Esophagus muscularis mucosa (tissue), 4 donors: Measurements from ENCODE around the gene RXFP1. TPM values are rescaled to one million over a fixed set of nuclear protein-coding genes. Genes with fewer than 3 reads are reported as not detected.

Source experiments
- DNase-seq: peaks from one replicate; pipeline ENCODE4 v3.0.0-alpha.2; 2017; ENCODE audit errors: extremely low spot score
- H3K27ac ChIP-seq, 4 donors: fragments of 200-600 bp; sonication (generic); replicated peaks in 1 of 4; 1 replicate in 3 of 4; 2 replicates in 1 of 4; pipeline ENCODE4 v1.5.1; 2016 to 2019; ENCODE audit warnings: mild to moderate bottlenecking in 1 of 4
- H3K27me3 ChIP-seq, 4 donors: fragments of 200-600 bp; sonication (generic); one replicate each; pipeline versions ENCODE4 v1.5.1 to v1.6.0; 2016 to 2019
- H3K36me3 ChIP-seq, 4 donors: fragments of 200-600 bp; sonication (generic); one replicate each; pipeline ENCODE4 v1.5.1; 2016 to 2019
- H3K4me1 ChIP-seq, 4 donors: fragments of 200-600 bp; sonication (generic); one replicate each; pipeline ENCODE4 v1.5.1; 2016 to 2019
- H3K4me3 ChIP-seq, 4 donors: fragments of 200-600 bp; sonication (generic); 1 replicate in 2 of 4; 2 replicates in 2 of 4; pipeline ENCODE4 v1.5.1; 2016 to 2019; ENCODE audit warnings: mild to moderate bottlenecking in 4 of 4, moderate library complexity in 1 of 4
- H3K9me3 ChIP-seq, 4 donors: fragments of 200-600 bp; sonication (generic); 1 replicate in 3 of 4; 2 replicates in 1 of 4; pipeline ENCODE4 v1.5.1; 2016 to 2019
- CTCF ChIP-seq, 3 experiments: fragments of 200-600 bp in 2 of 3; fragments of 450-650 bp in 1 of 3; sonication (generic) in 2 of 3; IDR thresholded peaks; one replicate each; pipeline ENCODE4 v1.5.1; 2017 to 2019; ENCODE audit warnings: antibody characterized with exemption in 3 of 3, mild to moderate bottlenecking in 2 of 3, moderate library complexity in 1 of 3
- EP300 ChIP-seq: sonication (generic); formaldehyde crosslinking; IDR thresholded peaks from one replicate; pipeline ENCODE4 v1.6.1; 2017; ENCODE audit warnings: antibody characterized with exemption
- POLR2A ChIP-seq: fragments of 450-650 bp; IDR thresholded peaks from one replicate; pipeline ENCODE4 v1.6.1; 2017; ENCODE audit warnings: antibody characterized with exemption, moderate library complexity, mild to moderate bottlenecking, low read depth
- POLR2AphosphoS5 ChIP-seq, 2 donors: sonication (generic); formaldehyde crosslinking; IDR thresholded peaks; one replicate each; pipeline ENCODE4 v1.6.1; 2017; ENCODE audit warnings: antibody characterized with exemption in 2 of 2
- WGBS: methylation state at CpG from one replicate; pipeline ENCODE4 v1.1.5; 2018; 5-methylcytosine and 5-hydroxymethylcytosine counted together
- intact Hi-C: fragments of 100-400 bp; cut with DNase I; formaldehyde crosslinking; loops from one replicate; pipeline ENCODE4 v1.15.1; 2023
- total RNA-seq, 4 donors: library from RNA; depleted of rRNA; stranded (reverse); fragments of >200 nt; gene quantifications; one replicate each; pipeline versions ENCODE4 v1.1.0 to v1.2.1, GENCODE V29; 2016

Gene RXFP1
- total RNA-seq, 4 donors from 2014 or later = not detected

GRCh38 chr4:158599765-158600498, 78.2 kb downstream of the RXFP1 start:
- no peaks in the 10 kb centered on the region for H3K27me3 ChIP-seq
- no peak overlapping the region for H3K27ac ChIP-seq
- TF ChIP-seq EP300 (no peak), POLR2A (no peak), CTCF (IDR thresholded peaks at IDR 0.05) (no peak), POLR2AphosphoS5 (IDR thresholded peaks at IDR 0.05) (no peak)
- intact Hi-C loops = no loop called here
- 81% methylated on average over 3 of the region's 3 CpGs for WGBS
- H3K9me3 ChIP-seq = no peaks in the 10 kb centered on the region
- H3K4me1 ChIP-seq = no peaks in the 10 kb centered on the region
- no peak for DNase-seq
- no peaks in the 10 kb centered on the region for H3K36me3 ChIP-seq
- no peak overlapping the region for H3K4me3 ChIP-seq

GRCh38 chr4:158604369-158604768, 82.7 kb downstream of the RXFP1 start:
- H3K4me3 ChIP-seq = no peak overlapping the region
- H3K9me3 ChIP-seq = no peaks in the 10 kb centered on the region
- no peaks in the 10 kb centered on the region for H3K27me3 ChIP-seq
- H3K36me3 ChIP-seq = no peaks in the 10 kb centered on the region
- no peak for DNase-seq
- no peak for TF ChIP-seq POLR2A
- TF ChIP-seq EP300 = no peak
- H3K4me1 ChIP-seq = no peaks in the 10 kb centered on the region
- intact Hi-C loops = no loop called here
- H3K27ac ChIP-seq = no peak overlapping the region

GRCh38 chr4:158605393-158605792, 83.7 kb downstream of the RXFP1 start:
- Histone ChIP-seq H3K27ac (no peak overlapping the region), H3K9me3 (no peaks in the 10 kb centered on the region), H3K36me3 (no peaks in the 10 kb centered on the region), H3K4me3 (no peak overlapping the region), H3K27me3 (no peaks in the 10 kb centered on the region), H3K4me1 (no peaks in the 10 kb centered on the region)
- intact Hi-C loops = no loop called here
- no peak for DNase-seq
- TF ChIP-seq POLR2A (no peak), CTCF (IDR thresholded peaks at IDR 0.05) (no peak), POLR2AphosphoS5 (IDR thresholded peaks at IDR 0.05) (no peak), EP300 (no peak)
- WGBS = 82% methylated on average over 6 of the region's 6 CpGs

GRCh38 chr4:158606969-158607368, 85.3 kb downstream of the RXFP1 start:
- no peak for DNase-seq
- Histone ChIP-seq H3K4me1 (no peaks in the 10 kb centered on the region), H3K27me3 (no peaks in the 10 kb centered on the region), H3K4me3 (no peak overlapping the region), H3K9me3 (no peaks in the 10 kb centered on the region), H3K27ac (no peak overlapping the region), H3K36me3 (no peaks in the 10 kb centered on the region)
- TF ChIP-seq EP300 (no peak), POLR2AphosphoS5 (IDR thresholded peaks at IDR 0.05) (no peak), CTCF (IDR thresholded peaks at IDR 0.05) (no peak), POLR2A (no peak)
- WGBS = 89% methylated on average over 4 of the region's 4 CpGs
- intact Hi-C loops = no loop called here

GRCh38 chr4:158609116-158609515, 87.4 kb downstream of the RXFP1 start:
- H3K9me3 ChIP-seq = peaks cover 0 to 4% (median 0%) of the 10 kb centered on the region in 4 donors
- no peak for DNase-seq
- no peaks in the 10 kb centered on the region for H3K4me1 ChIP-seq
- no peak overlapping the region for H3K4me3 ChIP-seq
- H3K27me3 ChIP-seq = no peaks in the 10 kb centered on the region
- no peaks in the 10 kb centered on the region for H3K36me3 ChIP-seq
- WGBS = 81% methylated on average over 4 of the region's 4 CpGs
- TF ChIP-seq EP300 (no peak), CTCF (IDR thresholded peaks at IDR 0.05) (no peak), POLR2AphosphoS5 (IDR thresholded peaks at IDR 0.05) (no peak), POLR2A (no peak)
- H3K27ac ChIP-seq = no peak overlapping the region
- intact Hi-C loops = no loop called here
